ENCODE measurements around the gene KNL1. TPM values are rescaled to one million over a fixed set of nuclear protein-coding genes. Genes with fewer than 3 reads are reported as not detected.

Gene KNL1
- total RNA-seq, 1 experiment from 2014 or later = 27.5 TPM

DNA sequence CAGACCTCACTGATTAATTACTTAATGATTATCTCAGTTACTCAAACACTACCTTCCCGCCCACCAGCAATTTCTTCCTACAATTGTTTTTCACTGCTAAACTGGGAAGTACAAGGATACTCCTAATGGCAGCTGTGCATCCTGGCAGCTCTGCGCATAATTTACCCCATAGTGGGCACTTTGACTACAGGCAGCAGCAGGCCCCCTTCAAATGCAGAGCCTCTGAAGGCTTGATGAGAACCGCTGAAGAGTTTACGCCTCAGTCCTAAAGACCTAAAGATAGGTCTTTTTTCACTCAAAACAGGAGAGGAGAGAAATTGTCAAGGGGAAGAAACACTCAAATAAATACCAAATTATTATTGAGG is 39.9 kb upstream of the KNL1 start:
- CTCF ChIA-PET = no interaction called here

DNA sequence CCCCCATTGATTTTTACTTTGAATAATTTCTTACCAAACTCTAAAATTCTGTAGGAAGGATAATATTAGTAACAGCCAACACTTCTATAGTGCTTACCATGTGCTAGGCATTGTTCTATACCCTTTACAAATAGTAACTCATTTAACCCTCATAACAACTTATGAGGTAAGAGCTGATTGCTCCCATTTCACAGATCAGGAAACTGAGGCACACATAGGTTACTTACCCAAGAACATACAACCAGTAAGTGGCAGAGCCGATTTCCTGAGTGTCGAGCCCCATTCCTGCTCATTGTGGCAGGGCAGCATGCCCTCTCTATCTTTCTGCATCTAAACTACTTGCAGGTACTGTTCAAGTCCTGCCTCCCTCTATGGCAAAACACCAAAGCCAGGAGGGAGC is 38.2 kb upstream of the KNL1 start:
- TF ChIP-seq, protein P1, sequence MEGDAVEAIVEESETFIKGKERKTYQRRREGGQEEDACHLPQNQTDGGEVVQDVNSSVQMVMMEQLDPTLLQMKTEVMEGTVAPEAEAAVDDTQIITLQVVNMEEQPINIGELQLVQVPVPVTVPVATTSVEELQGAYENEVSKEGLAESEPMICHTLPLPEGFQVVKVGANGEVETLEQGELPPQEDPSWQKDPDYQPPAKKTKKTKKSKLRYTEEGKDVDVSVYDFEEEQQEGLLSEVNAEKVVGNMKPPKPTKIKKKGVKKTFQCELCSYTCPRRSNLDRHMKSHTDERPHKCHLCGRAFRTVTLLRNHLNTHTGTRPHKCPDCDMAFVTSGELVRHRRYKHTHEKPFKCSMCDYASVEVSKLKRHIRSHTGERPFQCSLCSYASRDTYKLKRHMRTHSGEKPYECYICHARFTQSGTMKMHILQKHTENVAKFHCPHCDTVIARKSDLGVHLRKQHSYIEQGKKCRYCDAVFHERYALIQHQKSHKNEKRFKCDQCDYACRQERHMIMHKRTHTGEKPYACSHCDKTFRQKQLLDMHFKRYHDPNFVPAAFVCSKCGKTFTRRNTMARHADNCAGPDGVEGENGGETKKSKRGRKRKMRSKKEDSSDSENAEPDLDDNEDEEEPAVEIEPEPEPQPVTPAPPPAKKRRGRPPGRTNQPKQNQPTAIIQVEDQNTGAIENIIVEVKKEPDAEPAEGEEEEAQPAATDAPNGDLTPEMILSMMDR (conservative IDR thresholded peaks at IDR 0.05) = no peak
- no peak for TF ChIP-seq EZH2 (IDR thresholded peaks at IDR 0.05; ENCODE audit: low read depth)
- H3K36me3 ChIP-seq (ENCODE audit: low read depth) = no peaks in the 10 kb centered on the region
- ChIA-PET CTCF (interaction anchor here (0.6 kb wide), 1 partner anchor 1184 kb away, joined by 3 read pairs; no protein-coding TSS in a partner anchor), POLR2A (ENCODE audit: unreplicated experiment) (interaction anchor here (0.6 kb wide), 1 partner anchor 211 kb away, joined by 3 read pairs; no protein-coding TSS in a partner anchor)
- no peaks in the 10 kb centered on the region for H3K4me1 ChIP-seq (replicated peaks; ENCODE audit: insufficient read depth)
- no peak overlapping the region for H3K27ac ChIP-seq
- H2AFZ ChIP-seq = no peak overlapping the region
- H3K9me2 ChIP-seq (ENCODE audit: insufficient read depth) = no peaks in the 10 kb centered on the region
- no peak overlapping the region for H3K4me2 ChIP-seq
- no peak overlapping the region for H3K4me3 ChIP-seq
- intact Hi-C loops (cut with micrococcal nuclease; ENCODE audit: unreplicated experiment) = no loop called here
- H3F3A ChIP-seq (ENCODE audit: insufficient read depth, low read depth) = no peaks in the 10 kb centered on the region
- no peaks in the 10 kb centered on the region for H3K9me3 ChIP-seq (ENCODE audit: insufficient read depth, low read depth)
- H3K27me3 ChIP-seq (ENCODE audit: insufficient read depth, low read depth) = no peaks in the 10 kb centered on the region
- H3K79me2 ChIP-seq (ENCODE audit: low read depth) = no peaks in the 10 kb centered on the region
- H4K20me1 ChIP-seq (ENCODE audit: insufficient read depth) = no peaks in the 10 kb centered on the region
- no TSS peak for BruUV-seq (replicated peaks)
- DNase-seq = no peak

More for the DNA sequence above, 39.9 kb upstream of the KNL1 start:
- Histone ChIP-seq H3K36me3 (ENCODE audit: low read depth) (no peaks in the 10 kb centered on the region), H3K27ac (no peak overlapping the region), H2AFZ (no peak overlapping the region), H4K20me1 (ENCODE audit: insufficient read depth) (no peaks in the 10 kb centered on the region), H3K27me3 (ENCODE audit: insufficient read depth, low read depth) (no peaks in the 10 kb centered on the region), H3K9me3 (ENCODE audit: insufficient read depth, low read depth) (no peaks in the 10 kb centered on the region), H3K4me2 (no peak overlapping the region), H3K79me2 (ENCODE audit: low read depth) (no peaks in the 10 kb centered on the region), H3K4me3 (no peak overlapping the region), H3K4me1 (replicated peaks; ENCODE audit: insufficient read depth) (no peaks in the 10 kb centered on the region), H3K9me2 (ENCODE audit: insufficient read depth) (no peaks in the 10 kb centered on the region), H3F3A (ENCODE audit: insufficient read depth, low read depth) (no peaks in the 10 kb centered on the region)
- BruUV-seq (replicated peaks) = no TSS peak
- POLR2A ChIA-PET (ENCODE audit: unreplicated experiment) = no interaction called here
- DNase-seq = no peak
- intact Hi-C loops (cut with micrococcal nuclease; ENCODE audit: unreplicated experiment) = no loop called here
- TF ChIP-seq EZH2 (IDR thresholded peaks at IDR 0.05; ENCODE audit: low read depth) = no peak
- TF ChIP-seq, protein P1 (conservative IDR thresholded peaks at IDR 0.05) = no peak

DNA sequence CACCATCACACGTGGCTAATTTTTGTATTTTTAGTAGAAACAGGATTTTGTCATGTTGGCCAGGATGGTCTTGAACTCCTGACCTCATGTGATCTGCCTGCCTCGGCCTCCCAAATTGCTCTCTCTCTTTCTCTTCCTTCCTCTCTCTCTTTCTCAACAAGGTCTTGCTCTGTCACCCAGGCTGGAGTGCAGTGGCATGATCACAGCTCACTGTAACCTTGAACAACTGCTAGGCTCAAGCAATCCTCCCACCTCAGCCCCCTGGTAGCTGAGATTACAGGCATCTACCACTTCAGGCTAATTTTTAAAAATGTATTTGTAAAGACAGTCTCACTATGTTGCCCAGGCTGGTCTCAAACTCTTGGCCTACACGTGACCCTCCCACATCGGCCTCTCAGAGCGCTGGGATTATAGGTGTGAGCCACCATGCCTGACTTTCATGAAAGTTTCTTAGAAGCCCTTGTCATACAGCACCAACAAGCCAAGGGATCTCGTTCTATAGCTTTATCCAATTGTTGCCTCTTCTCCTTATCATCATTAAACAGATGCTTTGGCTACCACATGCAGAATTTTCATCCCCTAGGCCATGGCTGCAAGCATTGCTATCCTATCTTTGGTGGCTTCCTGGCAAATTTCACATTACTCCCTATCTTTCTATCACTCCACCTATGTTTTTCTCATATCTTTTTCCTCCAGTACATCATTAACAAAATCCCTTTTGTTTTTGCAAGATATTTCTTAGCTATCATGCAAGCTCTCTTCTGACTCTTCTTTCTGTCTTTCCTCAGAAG is 34.9 kb upstream of the KNL1 start:
- ChIA-PET CTCF (no interaction called here), POLR2A (ENCODE audit: unreplicated experiment) (no interaction called here)
- TF ChIP-seq EZH2 (IDR thresholded peaks at IDR 0.05; ENCODE audit: low read depth) = no peak
- TF ChIP-seq, protein P1 (conservative IDR thresholded peaks at IDR 0.05) = no peak
- H3K79me2 ChIP-seq (ENCODE audit: low read depth) = peaks cover 13% of the 10 kb centered on the region
- no peak overlapping the region for H3K27ac ChIP-seq
- intact Hi-C loops (cut with micrococcal nuclease; ENCODE audit: unreplicated experiment) = no loop called here
- no peak overlapping the region for H3K4me2 ChIP-seq
- no TSS peak for BruUV-seq (replicated peaks)
- H3F3A ChIP-seq (ENCODE audit: insufficient read depth, low read depth) = no peaks in the 10 kb centered on the region
- no peaks in the 10 kb centered on the region; the same call in 1 of the 2 replicates for H3K36me3 ChIP-seq (ENCODE audit: low read depth)
- DNase-seq = no peak
- no peaks in the 10 kb centered on the region for H3K9me2 ChIP-seq (ENCODE audit: insufficient read depth)
- 0 out of 2 replicates have a peak, but pooled peaks cover 4% of the 10 kb centered on the region for H3K4me1 ChIP-seq (replicated peaks; ENCODE audit: insufficient read depth)
- no peaks in the 10 kb centered on the region for H4K20me1 ChIP-seq (ENCODE audit: insufficient read depth)
- H2AFZ ChIP-seq = no peak overlapping the region
- H3K4me3 ChIP-seq = no peak overlapping the region
- H3K27me3 ChIP-seq (ENCODE audit: insufficient read depth, low read depth) = no peaks in the 10 kb centered on the region
- no peaks in the 10 kb centered on the region for H3K9me3 ChIP-seq (ENCODE audit: insufficient read depth, low read depth)

Measured in PC-9 (cell line).